HepG2 (cell line): Measurements from ENCODE around the gene FAM50A. TPM values are rescaled to one million over a fixed set of nuclear protein-coding genes. Genes with fewer than 3 reads are reported as not detected.

ENCODE experiments used
- ATAC-seq: fragments of 200-7000 bp; cut with Tn5 transposase; 3 replicates; pipeline ENCODE4 v1.9.1; 2020; ENCODE audit warnings: mild to moderate bottlenecking, moderate library complexity
- BruUV-seq: library from RNA; stranded (reverse); fragments of 400-500 nt; replicated peaks from 2 replicates; lab custom pipeline; 2021; lab: Mats Ljungman, UMichigan
- CTCF ChIA-PET: fragments of 300-600 bp; formaldehyde crosslinking; extraction: SDS; loops from one replicate; lab custom pipeline; 2021; ENCODE audit warnings: low total read pairs, inconsistent platforms, low intra/inter-chr PET ratio; lab: Yijun Ruan, JAX
- POLR2A ChIA-PET: fragments of 350-600 bp; sonication (Branson Sonifier 250); formaldehyde crosslinking; loops from one replicate; lab custom pipeline; 2020; ENCODE audit warnings: antibody characterized with exemption, inconsistent platforms; lab: Yijun Ruan, JAX
- DNase-seq: peaks from one replicate; pipeline ENCODE4 v3.0.0-alpha.2; 2015; ENCODE audit warnings: low spot score
- FAIRE-seq: peaks from 3 replicates; lab custom pipeline; 2011; peaks lifted over from hg19 to GRCh38; lab: Jason Lieb, UNC
- H2AFZ ChIP-seq: one replicate; pipeline ENCODE4 v1.6.1; 2011; ENCODE audit warnings: low read length, inconsistent platforms
- H3K27ac ChIP-seq: fragments of 300-600 bp; 3 replicates; pipeline ENCODE4 v1.8.0; 2011; ENCODE audit warnings: mixed run types, mild to moderate bottlenecking, mixed read lengths, low read length, inconsistent platforms; ENCODE audit not compliant: insufficient read depth; ENCODE audit errors: extremely low read length
- H3K27me3 ChIP-seq, 2 experiments: fragments of 200-600 bp in 1 of 2; 2 replicates in 1 of 2; 3 replicates in 1 of 2; pipeline versions ENCODE4 v1.6.0 to v1.8.0; 2011; ENCODE audit warnings: low read length in 2 of 2, mild to moderate bottlenecking in 2 of 2, moderate library complexity in 2 of 2, inconsistent platforms in 1 of 2; ENCODE audit not compliant: insufficient read depth in 2 of 2, control insufficient read depth in 1 of 2
- H3K36me3 ChIP-seq, 2 experiments: fragments of 200-600 bp in 1 of 2; replicated peaks in 1 of 2; 2 replicates in 1 of 2; 3 replicates in 1 of 2; pipeline versions ENCODE4 v1.5.1 to v1.8.0; 2011; ENCODE audit warnings: low read length in 2 of 2, inconsistent platforms in 1 of 2; ENCODE audit not compliant: insufficient read depth in 2 of 2, control insufficient read depth in 1 of 2
- H3K4me1 ChIP-seq: 2 replicates; pipeline ENCODE4 v1.5.1; 2012; ENCODE audit warnings: low read length, inconsistent platforms; ENCODE audit not compliant: insufficient read depth
- H3K4me2 ChIP-seq: 2 replicates; pipeline ENCODE4 v1.6.0; 2011; ENCODE audit warnings: low read depth, low read length, inconsistent platforms
- H3K4me3 ChIP-seq, 3 experiments: fragments of 200-600 bp in 1 of 3; sonication (generic), shearing (Covaris generic) in 1 of 3; replicated peaks in 1 of 3; 2 replicates each; pipeline ENCODE4 v1.5.1; 2011 to 2016; ENCODE audit warnings: low read length in 3 of 3, inconsistent platforms in 2 of 3, low read depth in 2 of 3, mild to moderate bottlenecking in 2 of 3, control low read depth in 1 of 3, mixed read lengths in 1 of 3; ENCODE audit not compliant: insufficient read depth in 1 of 3
- H3K79me2 ChIP-seq: one replicate; pipeline ENCODE4 v1.6.1; 2011; ENCODE audit warnings: low read length, inconsistent platforms; ENCODE audit not compliant: insufficient read depth
- H3K9ac ChIP-seq: 2 replicates; pipeline ENCODE4 v1.6.0; 2011; ENCODE audit warnings: mild to moderate bottlenecking, low read depth, low read length, inconsistent platforms; ENCODE audit not compliant: insufficient read depth
- H3K9me3 ChIP-seq: 2 replicates; pipeline ENCODE4 v1.5.1; 2012; ENCODE audit warnings: mild to moderate bottlenecking, low read length
- H4K20me1 ChIP-seq: 2 replicates; pipeline ENCODE4 v1.6.0; 2011; ENCODE audit warnings: inconsistent platforms, mild to moderate bottlenecking, low read length, moderate library complexity; ENCODE audit not compliant: insufficient read depth
- AGO2 ChIP-seq: fragments of 200-400 bp; formaldehyde crosslinking; optimal IDR thresholded peaks from 2 replicates; pipeline ENCODE3; 2017; ENCODE audit warnings: mild to moderate bottlenecking, low read depth, low read length, moderate library complexity
- CENPX ChIP-seq: sonication (generic); formaldehyde crosslinking; IDR thresholded peaks from 2 replicates; pipeline ENCODE4 v1.9.0; 2021; ENCODE audit warnings: mild to moderate bottlenecking, missing genetic modification reagents, moderate library complexity
- CREBL2 ChIP-seq: sonication (generic); formaldehyde crosslinking; IDR thresholded peaks from 2 replicates; pipeline ENCODE4 v1.8.1; 2023; ENCODE audit warnings: missing genetic modification reagents, mild to moderate bottlenecking, borderline replicate concordance
- FUBP1 ChIP-seq: sonication (generic); formaldehyde crosslinking; IDR thresholded peaks from 2 replicates; pipeline ENCODE4 v1.5.1; 2020; ENCODE audit warnings: missing genetic modification reagents, mild to moderate bottlenecking, borderline replicate concordance
- HMGXB4 ChIP-seq, 2 experiments: sonication (generic) in 1 of 2; formaldehyde crosslinking in 1 of 2; IDR thresholded peaks; 2 replicates each; pipeline versions ENCODE4 v1.4.0 to v1.6.1; 2018 to 2020; ENCODE audit warnings: missing genetic modification reagents in 2 of 2, borderline replicate concordance in 1 of 2, low read depth in 1 of 2, mild to moderate bottlenecking in 1 of 2, missing biosample characterization in 1 of 2
- RBM22 ChIP-seq: fragments of 200-400 bp; formaldehyde crosslinking; optimal IDR thresholded peaks from 2 replicates; pipeline ENCODE3; 2017; ENCODE audit warnings: mild to moderate bottlenecking, low read length, moderate library complexity
- SALL1 ChIP-seq: sonication (generic); formaldehyde crosslinking; IDR thresholded peaks from 2 replicates; pipeline ENCODE4 v1.8.0; 2022; ENCODE audit warnings: mild to moderate bottlenecking, missing genetic modification reagents
- SRY ChIP-seq: sonication (generic); formaldehyde crosslinking; IDR thresholded peaks from 2 replicates; pipeline ENCODE4 v1.8.0; 2022; ENCODE audit warnings: mild to moderate bottlenecking, missing genetic modification reagents
- ZFY ChIP-seq: sonication (generic); formaldehyde crosslinking; IDR thresholded peaks from 2 replicates; pipeline ENCODE4 v1.4.0; 2020; ENCODE audit warnings: missing genetic modification reagents
- ZNF766 ChIP-seq: sonication (generic); formaldehyde crosslinking; IDR thresholded peaks from 2 replicates; pipeline ENCODE4 v1.5.0; 2020; ENCODE audit warnings: missing genetic modification reagents, borderline replicate concordance
- WGBS: methylation state at CpG from one replicate; pipeline ENCODE4 v1.1.6; 2017; ENCODE audit warnings: low lambda C conversion rate; 5-methylcytosine and 5-hydroxymethylcytosine counted together
- in situ Hi-C: cut with HindIII; loops from 2 replicates; pipeline ENCODE4 v1.10.0; 2017; ENCODE audit warnings: low pct_unique_long_range_greater_than_20kb; ENCODE audit not compliant: extremely low pct_ligation_motif_present
- intact Hi-C: fragments of 100-400 bp; cut with micrococcal nuclease; formaldehyde crosslinking; loops from one replicate; pipeline ENCODE4 v1.10.0; 2022; ENCODE audit not compliant: unreplicated experiment
- polyA plus RNA-seq, 8 experiments: library from polyadenylated mRNA; depleted of rRNA in 3 of 8; stranded (reverse) in 7 of 8; unstranded in 1 of 8; fragments of >200 nt; fragmentation: Illumina TruSeq in 4 of 8; extraction: Trizol in 4 of 8; gene quantifications; 2 replicates each; pipeline versions ENCODE4 v1.2.1 to v1.2.3, GENCODE V29; 2011 to 2016; ENCODE audit warnings: low read depth in 4 of 8, missing spikeins in 1 of 8, mixed read lengths in 1 of 8; ENCODE audit not compliant: insufficient read depth in 1 of 8
- total RNA-seq, 5 experiments: library from RNA; depleted of rRNA; stranded (reverse); fragments of >200 nt; fragmentation: Illumina TruSeq; extraction: Trizol; gene quantifications; 2 replicates each; pipeline ENCODE4 v1.2.3, GENCODE V29; 2016; ENCODE audit warnings: low read depth in 1 of 5

Gene FAM50A
- total and polyA plus RNA-seq, 2 of the 13 experiments (the other 11 are each of a cell fraction or from before 2014, with no cell fraction given): 30.7 to 40.7 TPM

GRCh38 chrX:154485150-154486051, 41.5 kb downstream of the FAM50A start:
- peaks cover 27% of the 10 kb centered on the region for H3K4me1 ChIP-seq
- ATAC-seq (no peak), DNase-seq (no peak), FAIRE-seq (no peak)
- peak overlapping the region; percentile 54 for H3K27ac ChIP-seq
- H4K20me1 ChIP-seq: no peaks in the 10 kb centered on the region
- H3K9me3 ChIP-seq: no peaks in the 10 kb centered on the region
- no peaks in the 10 kb centered on the region for H3K79me2 ChIP-seq
- H3K4me2 ChIP-seq: peak overlapping the region; percentile 62
- in situ Hi-C loops: no loop called here
- H3K27me3 ChIP-seq: no peaks in the 10 kb centered on the region
- H3K9ac ChIP-seq: peak overlapping the region; percentile 73
- POLR2A ChIA-PET: interaction anchor here (3.2 kb wide), 1 partner anchor 57 kb away, joined by 13 read pairs; no protein-coding TSS in a partner anchor
- TF ChIP-seq AGO2 (peak; percentile 31), RBM22 (no peak), CENPX (CRISPR knock-in tag) (no peak), ZNF766 (CRISPR knock-in tag) (no peak)
- no peaks in the 10 kb centered on the region; a peak in 1 of 5 replicates for H3K36me3 ChIP-seq
- intact Hi-C loops: no loop called here
- CTCF ChIA-PET: interaction anchor here (1.4 kb wide), 1 partner anchor 49 kb away, joined by 3 read pairs; no protein-coding TSS in a partner anchor
- BruUV-seq: no TSS peak
- H3K4me3 ChIP-seq: peak overlapping the region; percentile 49 to 67 (median 67); a peak in 5 of 6 replicates
- WGBS: 91% methylated on average over 9 of the region's 35 CpGs
- no peak overlapping the region for H2AFZ ChIP-seq

GRCh38 chrX:154486052-154486395, 42.1 kb downstream of the FAM50A start:
- Histone ChIP-seq H3K9ac (peak overlapping the region; percentile 73), H2AFZ (no peak overlapping the region), H3K27me3 (no peaks in the 10 kb centered on the region), H3K4me3 (peak overlapping the region; percentile 49 to 67 (median 67); a peak in 5 of 6 replicates), H3K36me3 (no peaks in the 10 kb centered on the region; a peak in 1 of 5 replicates), H3K79me2 (no peaks in the 10 kb centered on the region), H3K9me3 (no peaks in the 10 kb centered on the region), H3K4me2 (peak overlapping the region; percentile 62), H3K4me1 (peaks cover 27% of the 10 kb centered on the region), H3K27ac (peak overlapping the region; percentile 54), H4K20me1 (no peaks in the 10 kb centered on the region)
- no peak for FAIRE-seq
- POLR2A ChIA-PET: interaction anchor here (0.9 to 3.2 kb wide), 2 partner anchors 43 to 56 kb away, joined by 3 to 13 read pairs; no protein-coding TSS in a partner anchor
- WGBS: no CpG with 5 or more reads among the region's 35 CpGs
- CTCF ChIA-PET: interaction anchor here (1.4 kb wide), 1 partner anchor 49 kb away, joined by 3 read pairs; no protein-coding TSS in a partner anchor
- no peak for DNase-seq
- intact Hi-C loops: no loop called here
- in situ Hi-C loops: no loop called here
- BruUV-seq: no TSS peak
- ATAC-seq: 0 out of 3 replicates have a peak, but pooled peaks have one; percentile 3
- TF ChIP-seq SALL1: 0 out of 2 replicates have a peak, but pooled peaks have one; percentile 31
- 0 out of 2 replicates have a peak, but pooled peaks have one; percentile 37 for TF ChIP-seq SRY (CRISPR knock-in tag)
- TF ChIP-seq ZFY (CRISPR knock-in tag): no peak; the same call in 1 of the 2 replicates
- TF ChIP-seq FUBP1: no peak
- no peak for TF ChIP-seq CREBL2 (CRISPR knock-in tag)
- no peak for TF ChIP-seq HMGXB4 (CRISPR knock-in tag; IDR thresholded peaks at IDR 0.05; ENCODE audit: borderline replicate concordance in 1 of 2, low read depth in 1 of 2)
